ENCODE results near the gene CDC42.

CDC42 gene

GRCh38 chr1:22039594-22040285 is 12.8 kb upstream of the CDC42 start:
- H3K36me3 ChIP-seq: no peaks in the 10 kb centered on the region
- DNase-seq: no peak
- no peak overlapping the region for H3K4me3 ChIP-seq (ENCODE audit: low read depth, low read length)
- H3K27me3 ChIP-seq (ENCODE audit: insufficient read depth, low read depth, severe bottlenecking): no peaks in the 10 kb centered on the region
- no peaks in the 10 kb centered on the region for H3K9me3 ChIP-seq (ENCODE audit: severe bottlenecking)
- no peak for TF ChIP-seq CTCF (IDR thresholded peaks at IDR 0.05; ENCODE audit: low read depth, low read length)
- no peak overlapping the region for H3K27ac ChIP-seq

GRCh38 chr1:22040286-22040623 is 12.3 kb upstream of the CDC42 start:
- Histone ChIP-seq H3K27me3 (ENCODE audit: insufficient read depth, low read depth, severe bottlenecking) (no peaks in the 10 kb centered on the region), H3K9me3 (ENCODE audit: severe bottlenecking) (no peaks in the 10 kb centered on the region), H3K36me3 (no peaks in the 10 kb centered on the region), H3K27ac (no peak overlapping the region), H3K4me3 (ENCODE audit: low read depth, low read length) (no peak overlapping the region)
- TF ChIP-seq CTCF (IDR thresholded peaks at IDR 0.05; ENCODE audit: low read depth, low read length): no peak
- no peak for DNase-seq

GRCh38 chr1:22041505-22041904 is 11.0 kb upstream of the CDC42 start:
- Histone ChIP-seq H3K27me3 (ENCODE audit: insufficient read depth, low read depth, severe bottlenecking) (no peaks in the 10 kb centered on the region), H3K4me3 (ENCODE audit: low read depth, low read length) (no peak overlapping the region), H3K9me3 (ENCODE audit: severe bottlenecking) (peaks cover 3% of the 10 kb centered on the region), H3K36me3 (no peaks in the 10 kb centered on the region), H3K27ac (no peak overlapping the region)
- no peak for DNase-seq
- no peak for TF ChIP-seq CTCF (IDR thresholded peaks at IDR 0.05; ENCODE audit: low read depth, low read length)

DNA sequence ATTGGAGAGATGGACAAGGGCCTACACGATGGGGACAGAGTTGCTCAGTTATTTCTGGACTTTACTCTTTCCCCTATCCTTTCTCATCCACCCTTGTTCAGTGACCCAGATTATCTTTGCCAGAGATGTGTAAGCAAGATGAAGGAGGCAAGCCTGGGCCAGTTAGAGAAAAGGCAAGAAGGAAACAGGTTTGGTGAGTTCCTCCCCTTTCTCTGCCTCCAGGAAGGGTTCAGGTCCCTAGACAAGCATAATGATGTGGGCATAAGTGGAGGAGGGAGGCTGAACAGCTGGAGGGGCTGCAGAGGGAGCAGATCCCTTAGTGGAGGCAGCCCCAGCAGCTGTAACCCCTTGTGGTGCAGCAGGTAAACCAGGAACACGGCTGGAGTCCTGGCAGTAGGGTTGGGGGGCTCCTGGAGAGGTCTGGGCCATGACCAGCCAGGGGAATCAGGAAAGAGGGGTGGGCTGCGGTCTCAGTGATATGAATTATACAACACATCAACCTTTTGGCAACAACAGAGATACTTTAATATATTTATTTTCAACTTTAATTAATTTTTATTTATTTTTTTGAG is 9.2 kb upstream of the CDC42 start:
- Histone ChIP-seq H3K27me3 (ENCODE audit: insufficient read depth, low read depth, severe bottlenecking) (no peaks in the 10 kb centered on the region), H3K4me3 (ENCODE audit: low read depth, low read length) (no peak overlapping the region), H3K36me3 (no peaks in the 10 kb centered on the region), H3K9me3 (ENCODE audit: severe bottlenecking) (peaks cover 3% of the 10 kb centered on the region), H3K27ac (no peak overlapping the region)
- no peak for DNase-seq
- TF ChIP-seq CTCF (IDR thresholded peaks at IDR 0.05; ENCODE audit: low read depth, low read length): no peak

DNA sequence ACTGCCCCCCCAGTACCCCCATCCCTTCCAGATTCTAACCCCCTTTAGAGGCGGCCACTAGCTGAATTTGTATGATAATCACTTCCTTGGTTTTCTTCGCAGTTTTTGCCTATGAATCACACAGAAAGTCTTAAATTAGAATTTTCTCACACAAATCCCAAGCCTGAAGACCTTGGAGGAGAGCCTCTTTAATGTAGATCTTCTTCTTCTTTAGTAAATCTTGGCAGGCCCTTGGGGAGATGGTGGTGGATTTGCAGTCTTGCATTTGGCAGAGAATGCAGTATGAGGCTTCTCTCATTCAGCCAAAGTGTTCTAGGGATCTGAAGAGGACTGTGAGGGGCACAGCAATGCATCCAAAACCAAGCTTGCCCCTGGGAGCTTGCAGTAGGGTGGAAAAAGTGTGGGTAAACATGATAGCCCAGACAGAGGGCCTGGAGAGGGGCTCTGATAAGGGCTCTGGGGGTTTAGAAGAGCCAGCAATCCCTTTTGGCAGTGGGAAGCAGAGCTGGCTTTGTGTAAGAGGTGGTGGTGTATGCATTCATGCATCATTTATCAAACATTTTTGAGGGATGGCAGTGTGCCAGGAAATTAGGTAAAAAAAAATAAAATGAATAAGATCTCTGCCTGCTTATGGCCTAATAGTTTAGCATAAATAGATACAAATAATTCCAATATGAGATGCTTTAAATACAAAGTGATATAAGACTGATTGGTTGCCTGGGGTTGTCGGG is 7.7 kb upstream of the CDC42 start:
- TF ChIP-seq CTCF (IDR thresholded peaks at IDR 0.05; ENCODE audit: low read depth, low read length): no peak
- DNase-seq: no peak
- Histone ChIP-seq H3K27ac (no peak overlapping the region), H3K4me3 (ENCODE audit: low read depth, low read length) (no peak overlapping the region), H3K36me3 (no peaks in the 10 kb centered on the region), H3K9me3 (ENCODE audit: severe bottlenecking) (peaks cover 3% of the 10 kb centered on the region), H3K27me3 (ENCODE audit: insufficient read depth, low read depth, severe bottlenecking) (no peaks in the 10 kb centered on the region)
